HepG2 (cell line): ENCODE data around the gene FRMD4A. TPM values are rescaled to one million over a fixed set of nuclear protein-coding genes. Genes with fewer than 3 reads are reported as not detected.

ENCODE experiments used
- ATAC-seq: fragments of 200-7000 bp; cut with Tn5 transposase; 3 replicates; pipeline ENCODE4 v1.9.1; 2020; ENCODE audit warnings: mild to moderate bottlenecking, moderate library complexity
- BruUV-seq: library from RNA; stranded (reverse); fragments of 400-500 nt; replicated peaks from 2 replicates; lab custom pipeline; 2021; lab: Mats Ljungman, UMichigan
- CTCF ChIA-PET: fragments of 300-600 bp; formaldehyde crosslinking; extraction: SDS; loops from one replicate; lab custom pipeline; 2021; ENCODE audit warnings: low total read pairs, inconsistent platforms, low intra/inter-chr PET ratio; lab: Yijun Ruan, JAX
- POLR2A ChIA-PET: fragments of 350-600 bp; sonication (Branson Sonifier 250); formaldehyde crosslinking; loops from one replicate; lab custom pipeline; 2020; ENCODE audit warnings: antibody characterized with exemption, inconsistent platforms; lab: Yijun Ruan, JAX
- DNase-seq: peaks from one replicate; pipeline ENCODE4 v3.0.0-alpha.2; 2015; ENCODE audit warnings: low spot score
- FAIRE-seq: peaks from 3 replicates; lab custom pipeline; 2011; peaks lifted over from hg19 to GRCh38; lab: Jason Lieb, UNC
- H2AFZ ChIP-seq: one replicate; pipeline ENCODE4 v1.6.1; 2011; ENCODE audit warnings: low read length, inconsistent platforms
- H3K27ac ChIP-seq: fragments of 300-600 bp; 3 replicates; pipeline ENCODE4 v1.8.0; 2011; ENCODE audit warnings: mixed run types, mild to moderate bottlenecking, mixed read lengths, low read length, inconsistent platforms; ENCODE audit not compliant: insufficient read depth; ENCODE audit errors: extremely low read length
- H3K27me3 ChIP-seq, 2 experiments: fragments of 200-600 bp in 1 of 2; 2 replicates in 1 of 2; 3 replicates in 1 of 2; pipeline versions ENCODE4 v1.6.0 to v1.8.0; 2011; ENCODE audit warnings: low read length in 2 of 2, mild to moderate bottlenecking in 2 of 2, moderate library complexity in 2 of 2, inconsistent platforms in 1 of 2; ENCODE audit not compliant: insufficient read depth in 2 of 2, control insufficient read depth in 1 of 2
- H3K36me3 ChIP-seq, 2 experiments: fragments of 200-600 bp in 1 of 2; replicated peaks in 1 of 2; 2 replicates in 1 of 2; 3 replicates in 1 of 2; pipeline versions ENCODE4 v1.5.1 to v1.8.0; 2011; ENCODE audit warnings: low read length in 2 of 2, inconsistent platforms in 1 of 2; ENCODE audit not compliant: insufficient read depth in 2 of 2, control insufficient read depth in 1 of 2
- H3K4me1 ChIP-seq: 2 replicates; pipeline ENCODE4 v1.5.1; 2012; ENCODE audit warnings: low read length, inconsistent platforms; ENCODE audit not compliant: insufficient read depth
- H3K4me2 ChIP-seq: 2 replicates; pipeline ENCODE4 v1.6.0; 2011; ENCODE audit warnings: low read depth, low read length, inconsistent platforms
- H3K4me3 ChIP-seq, 3 experiments: fragments of 200-600 bp in 1 of 3; sonication (generic), shearing (Covaris generic) in 1 of 3; replicated peaks in 1 of 3; 2 replicates each; pipeline ENCODE4 v1.5.1; 2011 to 2016; ENCODE audit warnings: low read length in 3 of 3, inconsistent platforms in 2 of 3, low read depth in 2 of 3, mild to moderate bottlenecking in 2 of 3, control low read depth in 1 of 3, mixed read lengths in 1 of 3; ENCODE audit not compliant: insufficient read depth in 1 of 3
- H3K79me2 ChIP-seq: one replicate; pipeline ENCODE4 v1.6.1; 2011; ENCODE audit warnings: low read length, inconsistent platforms; ENCODE audit not compliant: insufficient read depth
- H3K9ac ChIP-seq: 2 replicates; pipeline ENCODE4 v1.6.0; 2011; ENCODE audit warnings: mild to moderate bottlenecking, low read depth, low read length, inconsistent platforms; ENCODE audit not compliant: insufficient read depth
- H3K9me3 ChIP-seq: 2 replicates; pipeline ENCODE4 v1.5.1; 2012; ENCODE audit warnings: mild to moderate bottlenecking, low read length
- H4K20me1 ChIP-seq: 2 replicates; pipeline ENCODE4 v1.6.0; 2011; ENCODE audit warnings: inconsistent platforms, mild to moderate bottlenecking, low read length, moderate library complexity; ENCODE audit not compliant: insufficient read depth
- CENPX ChIP-seq: sonication (generic); formaldehyde crosslinking; IDR thresholded peaks from 2 replicates; pipeline ENCODE4 v1.9.0; 2021; ENCODE audit warnings: mild to moderate bottlenecking, missing genetic modification reagents, moderate library complexity
- MLXIP ChIP-seq: sonication (generic); formaldehyde crosslinking; IDR thresholded peaks from 2 replicates; pipeline ENCODE4 v1.9.0; 2021; ENCODE audit warnings: missing genetic modification reagents, borderline replicate concordance
- PRDM4 ChIP-seq: sonication (generic); formaldehyde crosslinking; IDR thresholded peaks from 2 replicates; pipeline ENCODE4 v1.9.0; 2021; ENCODE audit warnings: missing genetic modification reagents, borderline replicate concordance
- SETDB1 ChIP-seq: sonication (generic); formaldehyde crosslinking; IDR thresholded peaks from 2 replicates; pipeline ENCODE4 v1.5.1; 2020; ENCODE audit warnings: missing genetic modification reagents, mild to moderate bottlenecking, borderline replicate concordance
- SOX13 ChIP-seq, 3 experiments: fragments of 450-650 bp in 1 of 3; sonication (generic) in 1 of 3; formaldehyde crosslinking in 1 of 3; IDR thresholded peaks in 2 of 3; conservative IDR thresholded peaks in 1 of 3; 2 replicates each; pipeline versions ENCODE4 v1.5.0 to v1.6.1; 2016 to 2020; ENCODE audit warnings: antibody characterized with exemption in 1 of 3, mild to moderate bottlenecking in 1 of 3, missing compliant biosample characterization in 1 of 3, missing genetic modification reagents in 1 of 3, moderate library complexity in 1 of 3
- SRSF9 ChIP-seq: fragments of 200-400 bp; formaldehyde crosslinking; IDR thresholded peaks from 2 replicates; pipeline ENCODE4 v1.6.1; 2018; ENCODE audit warnings: borderline replicate concordance, mild to moderate bottlenecking, low read depth, low read length; ENCODE audit not compliant: insufficient read depth, poor library complexity, severe bottlenecking
- TERF1 ChIP-seq: sonication (generic); formaldehyde crosslinking; IDR thresholded peaks from 2 replicates; pipeline ENCODE4 v1.8.0; 2022; ENCODE audit warnings: mild to moderate bottlenecking, missing genetic modification reagents, moderate library complexity
- ZBTB8A ChIP-seq: sonication (generic); formaldehyde crosslinking; IDR thresholded peaks from 2 replicates; pipeline ENCODE4 v1.4.0; 2020; ENCODE audit warnings: mild to moderate bottlenecking, low read depth, missing genetic modification reagents, borderline replicate concordance
- ZMAT3 ChIP-seq: sonication (generic); formaldehyde crosslinking; conservative IDR thresholded peaks from 2 replicates; pipeline ENCODE4 v1.7.0; 2021; ENCODE audit warnings: missing genetic modification reagents
- ZNF343 ChIP-seq: sonication (generic); formaldehyde crosslinking; IDR thresholded peaks from 2 replicates; pipeline ENCODE4 v1.4.0; 2020; ENCODE audit warnings: mild to moderate bottlenecking, missing genetic modification reagents
- ZNF710 ChIP-seq: sonication (generic); formaldehyde crosslinking; IDR thresholded peaks from 2 replicates; pipeline ENCODE4 v1.5.0; 2020; ENCODE audit warnings: mild to moderate bottlenecking, missing genetic modification reagents, borderline replicate concordance
- ZNF740 ChIP-seq: sonication (generic); formaldehyde crosslinking; IDR thresholded peaks from 2 replicates; pipeline ENCODE4 v1.4.0; 2020; ENCODE audit warnings: missing genetic modification reagents
- WGBS: methylation state at CpG from one replicate; pipeline ENCODE4 v1.1.6; 2017; ENCODE audit warnings: low lambda C conversion rate; 5-methylcytosine and 5-hydroxymethylcytosine counted together
- in situ Hi-C: cut with HindIII; loops from 2 replicates; pipeline ENCODE4 v1.10.0; 2017; ENCODE audit warnings: low pct_unique_long_range_greater_than_20kb; ENCODE audit not compliant: extremely low pct_ligation_motif_present
- intact Hi-C: fragments of 100-400 bp; cut with micrococcal nuclease; formaldehyde crosslinking; loops from one replicate; pipeline ENCODE4 v1.10.0; 2022; ENCODE audit not compliant: unreplicated experiment
- polyA plus RNA-seq, 8 experiments: library from polyadenylated mRNA; depleted of rRNA in 3 of 8; stranded (reverse) in 7 of 8; unstranded in 1 of 8; fragments of >200 nt; fragmentation: Illumina TruSeq in 4 of 8; extraction: Trizol in 4 of 8; gene quantifications; 2 replicates each; pipeline versions ENCODE4 v1.2.1 to v1.2.3, GENCODE V29; 2011 to 2016; ENCODE audit warnings: low read depth in 4 of 8, missing spikeins in 1 of 8, mixed read lengths in 1 of 8; ENCODE audit not compliant: insufficient read depth in 1 of 8
- total RNA-seq, 5 experiments: library from RNA; depleted of rRNA; stranded (reverse); fragments of >200 nt; fragmentation: Illumina TruSeq; extraction: Trizol; gene quantifications; 2 replicates each; pipeline ENCODE4 v1.2.3, GENCODE V29; 2016; ENCODE audit warnings: low read depth in 1 of 5

The FRMD4A gene
- total and polyA plus RNA-seq, 2 of the 13 experiments (the other 11 are each of a cell fraction or from before 2014, with no cell fraction given), result 0.09 to 0.26 TPM

- TF ChIP-seq MLXIP (CRISPR knock-in tag), result no peak
- no peak for TF ChIP-seq SETDB1
- no peak for TF ChIP-seq ZBTB8A (CRISPR knock-in tag)
Measured at GRCh38 chr10:13852872-13853271, 477.9 kb downstream of the FRMD4A start (continued).

- H3K36me3 ChIP-seq, result no peaks in the 10 kb centered on the region
- H2AFZ ChIP-seq, result no peak overlapping the region
- no peak for ATAC-seq
- FAIRE-seq, result no peak
- ChIA-PET CTCF (no interaction called here), POLR2A (no interaction called here)
- BruUV-seq, result no TSS peak
- no peak overlapping the region for H3K27ac ChIP-seq
- intact Hi-C loops (no loop called here), in situ Hi-C loops (no loop called here)
- no peaks in the 10 kb centered on the region for H3K79me2 ChIP-seq
- no peaks in the 10 kb centered on the region for H4K20me1 ChIP-seq
- WGBS, result 15% methylated on average over 2 of the region's 2 CpGs
- H3K4me2 ChIP-seq, result no peak overlapping the region
- H3K4me3 ChIP-seq, result no peak overlapping the region
- H3K4me1 ChIP-seq, result no peaks in the 10 kb centered on the region
- no peaks in the 10 kb centered on the region for H3K9me3 ChIP-seq
- H3K27me3 ChIP-seq, result peaks cover 0 to 28% of the 10 kb centered on the region in 2 experiments; a peak in 3 of 5 replicates
- H3K9ac ChIP-seq, result no peak overlapping the region
- DNase-seq, result no peak
- TF ChIP-seq ZNF740 (CRISPR knock-in tag), result no peak
- TF ChIP-seq SOX13 (IDR thresholded peaks at IDR 0.05), result no peak
- TF ChIP-seq SOX13 (CRISPR knock-in tag; conservative IDR thresholded peaks at IDR 0.05 in 1 of 2, IDR thresholded peaks at IDR 0.05 in 1 of 2), result no peak
- TF ChIP-seq ZMAT3 (CRISPR knock-in tag), result no peak
- no peak for TF ChIP-seq TERF1 (CRISPR knock-in tag)
- no peak for TF ChIP-seq SRSF9
- no peak for TF ChIP-seq PRDM4 (CRISPR knock-in tag)
- no peak for TF ChIP-seq ZNF343 (CRISPR knock-in tag)
- TF ChIP-seq CENPX (CRISPR knock-in tag), result no peak
- no peak for TF ChIP-seq ZNF710
Measured at GRCh38 chr10:13851906-13852305, 478.8 kb downstream of the FRMD4A start.
